Activated naive CD4-positive, alpha-beta T cell (primary cell): ENCODE results near the gene AKTIP.
"Not testable (repeated sequence)": the region's sequence is repeated elsewhere in the genome, so short reads cannot be mapped to it uniquely, and the experiment has no call there.

Experiments
- DNase-seq, 4 experiments: peaks; one replicate each; lab custom pipeline; 2025; lab: John Stamatoyannopoulos, UW

Gene AKTIP

DNA sequence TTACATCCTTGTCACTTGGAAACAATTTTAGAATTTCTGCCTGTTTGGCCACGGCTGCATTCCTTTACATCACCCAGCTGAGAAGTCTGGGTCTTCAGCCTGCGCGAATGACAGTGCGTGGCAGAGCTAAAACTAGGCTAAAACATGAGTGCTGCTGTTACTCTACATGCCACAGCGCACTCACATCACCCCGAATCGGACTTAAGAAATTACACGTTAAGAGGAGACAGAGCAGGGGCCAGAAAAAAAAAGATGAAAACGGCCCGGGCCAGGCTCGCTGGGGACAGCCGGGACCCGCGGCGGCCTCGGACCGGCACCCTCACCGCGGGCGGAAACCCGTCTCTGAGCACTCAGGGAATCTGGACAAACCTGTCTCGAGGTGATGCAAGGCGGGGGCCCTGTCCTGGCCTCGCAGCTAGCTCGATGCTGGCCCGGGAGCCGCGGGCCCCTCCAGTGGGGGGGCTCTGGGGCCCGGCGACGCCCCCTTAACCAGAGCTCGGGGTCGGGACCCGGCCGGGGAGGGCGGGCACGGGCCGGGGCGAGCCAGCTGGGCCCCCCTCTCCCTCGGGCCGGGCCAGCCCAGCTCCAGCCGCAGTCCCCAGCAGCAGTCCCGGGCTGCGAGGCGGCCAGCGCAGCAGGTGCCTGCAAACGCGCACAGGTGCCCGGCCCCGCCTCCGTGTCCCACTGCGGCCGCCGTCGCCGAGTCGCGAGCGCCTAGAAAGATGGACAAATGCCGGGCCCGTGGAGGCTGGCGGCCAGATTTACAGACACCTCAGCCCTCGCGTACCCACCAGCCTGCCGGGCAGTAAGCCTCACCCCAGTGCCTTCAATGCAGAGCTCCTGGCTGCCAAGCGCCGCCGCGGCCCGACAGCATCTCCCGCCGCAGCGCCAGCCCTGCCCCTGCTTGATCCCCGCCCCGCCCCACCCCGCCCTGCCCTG lies at the start of gene AKTIP:
Gene AKTIP (minus strand): TSS at position 879 of the 939 bp plus-strand sequence. CDS start 2,950 bp downstream, outside the sequence.
- peak in 2 of 4 experiments; percentile 36 to 76 for DNase-seq

DNA sequence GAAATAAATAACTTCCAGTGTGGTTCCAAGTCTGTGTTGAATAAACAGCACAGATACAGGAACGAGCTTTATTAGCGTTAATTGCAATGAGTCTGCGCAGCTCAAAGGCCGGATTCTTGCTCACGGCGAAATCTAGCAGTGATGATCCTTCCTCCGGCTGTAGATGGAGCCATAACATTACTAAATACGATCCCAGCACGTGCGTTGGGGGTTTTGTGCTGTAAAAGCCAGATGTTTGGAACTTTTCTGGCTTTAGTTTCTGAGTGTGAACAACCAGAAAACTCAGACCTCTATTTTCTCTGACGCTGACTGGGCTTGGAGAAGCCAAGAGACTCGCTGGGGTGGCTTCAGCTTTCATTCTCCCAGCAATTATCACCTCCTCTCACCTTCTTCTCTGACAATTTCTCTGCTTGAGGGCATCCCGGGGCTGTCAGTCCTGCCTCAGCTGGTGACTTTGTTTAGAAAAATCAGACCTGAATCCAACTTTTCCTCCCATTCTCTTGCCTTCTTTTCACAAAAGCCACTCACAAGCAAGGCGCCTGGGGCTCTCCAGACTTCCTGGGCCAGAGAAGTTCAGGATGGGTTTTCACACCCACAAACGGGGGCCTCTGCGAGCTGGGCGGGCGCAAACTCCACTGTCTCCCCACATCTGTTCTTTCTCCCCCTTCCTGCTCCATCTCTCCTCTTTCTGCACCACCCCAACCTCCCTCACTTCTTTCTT lies 47.1 kb upstream of the AKTIP start:
- peak in 2 of 4 experiments; percentile 3 to 15 for DNase-seq

DNA sequence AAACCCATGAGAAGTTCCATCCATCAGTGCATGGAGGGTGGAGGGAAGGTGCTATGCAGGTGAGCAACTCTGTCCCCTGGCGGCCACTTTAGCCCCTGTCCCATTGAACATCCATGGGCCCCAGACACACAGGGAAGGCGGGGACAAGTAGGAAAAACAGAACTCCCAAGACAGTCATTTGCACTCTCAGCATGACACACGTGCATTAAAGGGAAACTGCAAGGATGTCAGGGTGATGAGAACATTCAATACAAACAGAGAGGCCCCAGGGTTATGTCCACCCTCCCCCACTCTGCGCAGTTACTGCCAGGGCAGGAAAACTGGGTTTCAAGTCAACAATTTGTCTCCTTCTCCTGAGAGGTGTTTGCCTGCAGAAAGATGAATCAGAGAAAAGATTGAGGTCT lies 44.0 kb upstream of the AKTIP start:
- no peak for DNase-seq

DNA sequence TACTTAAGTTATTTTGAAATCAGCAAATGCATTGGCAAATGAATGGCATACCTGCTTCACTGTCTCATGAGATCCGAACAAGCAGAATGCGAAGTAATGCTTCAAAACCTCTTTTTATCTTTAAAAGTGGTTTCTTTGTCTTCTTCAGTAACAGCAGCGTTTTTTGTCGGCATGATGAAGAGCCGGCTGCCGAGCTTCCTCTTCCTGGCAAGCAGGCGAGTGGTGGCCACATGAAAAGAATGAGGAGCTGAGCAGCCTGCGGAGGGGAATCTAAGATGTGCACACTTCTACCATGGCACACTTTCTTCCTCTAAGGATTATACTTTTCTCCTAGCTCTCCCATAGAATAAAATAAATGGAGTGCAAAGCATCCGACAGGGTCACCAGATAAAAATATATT lies 42.4 kb upstream of the AKTIP start:
- peak in 2 of 4 experiments; percentile 22 to 46 for DNase-seq

DNA sequence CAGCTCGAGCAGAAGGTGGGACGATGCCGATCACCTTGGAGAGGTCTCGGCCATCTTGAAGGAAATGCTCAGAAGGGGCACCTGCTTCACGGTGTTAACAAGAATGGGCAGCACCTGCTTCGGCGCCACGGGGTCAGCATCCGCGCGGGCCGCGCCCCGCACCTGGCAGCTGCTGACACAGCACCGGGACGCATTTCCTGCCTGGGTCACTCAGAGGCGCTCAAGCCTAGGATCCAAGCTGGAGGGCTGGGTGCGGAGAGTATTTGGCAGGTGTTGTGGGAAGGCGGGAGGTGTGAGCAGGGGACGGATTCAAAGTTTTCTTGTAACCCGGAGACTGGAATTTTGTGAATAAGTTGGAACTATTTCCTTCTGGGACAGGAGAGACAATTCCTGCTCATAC lies 39.3 kb upstream of the AKTIP start:
- DNase-seq: no peak

DNA sequence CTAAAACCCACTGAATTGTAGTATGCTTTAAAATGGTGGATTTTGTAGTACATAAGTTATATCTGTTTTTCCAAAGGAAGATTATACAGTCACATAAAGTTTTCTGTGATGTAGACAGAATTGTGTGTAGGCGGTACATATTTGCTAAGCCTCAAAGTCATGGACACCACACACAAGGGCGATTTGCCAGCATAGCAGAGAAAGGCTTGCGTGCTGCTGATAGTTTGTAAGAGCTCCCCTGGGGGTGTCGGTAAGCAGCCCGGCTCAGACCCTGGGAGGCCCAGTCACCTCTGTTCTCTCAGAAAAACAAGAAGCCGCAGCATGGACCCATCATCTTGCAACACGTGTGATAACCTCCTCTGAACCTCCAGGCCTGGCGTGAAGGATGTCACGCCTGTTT lies 38.3 kb upstream of the AKTIP start:
- no peak for DNase-seq

DNA sequence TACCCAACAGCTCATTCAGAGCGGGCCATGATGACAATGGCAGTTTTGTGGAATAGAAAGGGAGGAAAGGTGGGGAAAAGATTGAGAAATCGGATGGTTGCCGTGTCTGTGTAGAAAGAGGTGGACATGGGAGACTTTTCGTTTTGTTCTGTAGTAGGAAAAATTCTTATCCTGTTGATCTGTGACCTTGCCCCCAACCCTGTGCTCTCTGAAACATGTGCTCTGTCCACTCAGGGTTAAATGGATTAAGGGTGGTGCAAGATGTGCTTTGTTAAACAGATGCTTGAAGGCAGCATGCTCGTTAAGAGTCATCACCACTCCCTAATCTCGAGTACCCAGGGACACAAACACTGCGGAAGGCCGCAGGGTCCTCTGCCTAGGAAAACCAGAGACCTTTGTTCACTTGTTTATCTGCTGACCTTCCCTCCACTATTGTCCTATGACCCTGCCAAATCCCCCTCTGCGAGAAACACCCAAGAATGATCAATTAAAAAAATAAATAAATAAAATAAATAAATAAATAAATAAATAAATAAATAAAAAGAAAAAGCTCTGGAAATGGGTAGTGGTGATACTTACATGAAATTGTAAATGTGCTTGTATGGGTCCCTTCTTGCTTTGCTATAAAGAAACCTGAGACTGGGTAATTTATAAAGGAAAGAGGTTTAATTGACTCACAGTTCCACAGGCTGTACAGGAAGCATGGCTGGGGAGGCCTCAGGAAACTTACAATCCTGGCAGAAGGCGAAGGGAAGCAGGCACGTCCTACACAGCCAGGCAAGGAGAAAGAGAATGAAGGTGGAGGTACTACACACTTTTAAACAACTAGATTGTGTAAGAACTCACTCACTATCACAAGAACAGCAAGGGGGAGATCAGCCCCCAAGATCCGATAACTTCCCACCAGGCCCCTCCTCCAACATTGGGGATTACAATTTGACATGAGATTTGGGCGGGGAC lies 37.0 kb upstream of the AKTIP start:
- not testable (repeated sequence) for DNase-seq

DNA sequence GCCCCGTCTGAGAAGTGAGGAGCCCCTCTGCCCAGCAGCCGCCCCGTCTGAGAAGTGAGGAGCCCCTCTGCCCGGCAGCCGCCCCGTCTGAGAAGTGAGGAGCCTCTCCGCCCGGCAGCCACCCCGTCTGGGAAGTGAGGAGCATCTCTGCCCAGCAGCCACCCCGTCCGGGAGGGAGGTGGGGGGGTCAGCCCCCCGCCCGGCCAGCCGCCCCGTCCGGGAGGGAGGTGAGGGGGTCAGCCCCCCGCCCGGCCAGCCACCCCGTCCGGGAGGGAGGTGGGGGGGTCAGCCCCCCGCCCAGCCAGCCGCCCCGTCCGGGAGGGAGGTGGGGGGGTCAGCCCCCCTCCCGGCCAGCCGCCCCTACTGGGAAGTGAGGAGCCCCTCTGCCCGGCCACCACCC lies 36.3 kb upstream of the AKTIP start:
- not testable (repeated sequence) for DNase-seq

DNA sequence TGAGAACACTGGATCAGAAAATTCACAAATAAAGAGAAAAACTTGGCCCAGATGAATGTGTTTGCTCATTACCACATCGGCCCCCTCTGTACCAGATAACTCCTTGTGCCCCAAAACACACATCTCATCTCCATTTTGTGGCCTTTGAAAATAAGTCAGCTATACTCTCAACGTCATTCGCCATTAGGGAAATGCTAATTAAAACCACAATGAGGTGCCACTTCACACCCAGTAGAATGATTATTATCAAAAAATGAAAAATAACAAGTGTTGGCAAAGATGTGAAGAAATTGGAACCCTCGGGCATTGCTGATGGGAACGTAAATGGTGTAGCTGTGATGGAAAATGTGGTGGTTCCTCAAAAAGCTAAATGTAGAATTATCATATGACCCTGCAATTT lies 34.6 kb upstream of the AKTIP start:
- no peak for DNase-seq

DNA sequence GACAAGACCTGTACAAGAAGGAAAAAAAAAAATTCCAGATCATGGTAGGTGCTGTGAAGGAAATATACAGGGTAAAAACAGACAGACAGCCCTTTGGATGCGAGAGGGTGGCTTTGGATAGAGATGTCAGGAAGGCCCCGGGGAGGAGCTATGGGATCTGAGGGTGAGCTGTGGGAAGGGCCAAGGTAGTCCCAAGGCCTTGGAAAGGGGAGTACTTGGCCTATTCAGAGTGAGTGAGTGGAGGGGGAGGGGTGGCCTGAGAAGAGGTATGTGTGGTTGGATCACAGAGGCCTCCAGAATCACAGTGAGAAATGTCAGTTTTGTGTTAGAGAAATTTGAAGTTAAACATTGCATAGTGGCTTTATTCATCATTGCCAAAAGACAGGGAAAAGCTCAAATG lies 31.2 kb upstream of the AKTIP start:
- no peak for DNase-seq

DNA sequence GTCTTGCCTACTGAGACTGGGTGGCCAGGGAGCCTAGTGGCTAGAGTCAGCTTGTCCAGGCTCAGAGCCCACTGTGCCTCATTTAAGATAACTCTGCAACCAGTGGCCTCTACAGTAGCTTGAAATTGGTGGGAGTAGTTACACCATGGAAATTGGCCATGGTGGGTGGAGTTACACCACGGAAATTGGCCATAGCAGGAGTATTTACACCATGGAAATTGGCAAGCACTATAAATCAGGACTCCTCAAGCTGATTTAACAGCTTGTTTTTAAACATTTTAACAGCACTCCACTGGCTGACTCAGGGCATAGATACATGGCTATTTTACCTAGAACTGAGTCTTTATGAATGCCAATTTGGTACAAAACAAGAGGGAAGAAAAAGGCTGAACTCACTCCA lies 27.7 kb upstream of the AKTIP start:
- DNase-seq: no peak

DNA sequence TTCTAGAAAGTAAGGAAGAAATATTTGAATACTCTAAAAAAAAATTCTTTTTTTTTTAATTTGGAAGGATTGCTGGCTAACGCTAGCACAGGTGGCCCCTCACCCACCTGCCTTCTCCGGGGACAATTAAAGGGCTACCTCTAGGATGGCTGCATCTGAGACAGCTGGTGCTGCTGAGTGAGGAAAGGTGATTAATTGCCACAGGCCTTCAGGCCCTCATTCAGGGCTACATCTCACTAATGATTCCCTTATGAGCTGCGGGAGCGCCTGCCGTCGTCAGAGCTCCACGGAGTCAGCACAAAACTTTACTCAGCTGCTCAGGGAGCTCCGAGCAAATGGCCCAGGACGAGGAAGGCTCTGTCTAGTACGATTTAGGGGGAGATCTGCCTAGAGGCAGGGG lies 27.0 kb upstream of the AKTIP start:
- no peak for DNase-seq

DNA sequence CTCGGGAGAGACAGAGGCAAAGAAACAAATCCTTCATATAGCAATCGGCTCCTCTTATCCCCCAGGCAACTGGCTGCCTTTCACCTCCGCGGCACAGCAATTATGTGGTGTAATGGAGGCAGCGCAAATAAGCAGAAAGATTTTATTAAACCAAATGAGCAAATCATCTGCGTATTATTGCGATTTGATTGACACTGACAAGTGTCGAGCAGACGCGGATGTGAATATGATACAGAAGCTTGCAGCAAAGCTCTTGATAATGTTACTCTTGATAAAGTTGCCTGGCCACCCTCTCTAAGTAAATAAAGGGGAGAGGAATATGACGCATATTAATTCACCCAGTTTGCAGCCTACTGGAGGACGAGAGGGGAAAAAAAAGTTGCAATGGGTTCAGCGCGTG lies 26.5 kb upstream of the AKTIP start:
- no peak for DNase-seq

DNA sequence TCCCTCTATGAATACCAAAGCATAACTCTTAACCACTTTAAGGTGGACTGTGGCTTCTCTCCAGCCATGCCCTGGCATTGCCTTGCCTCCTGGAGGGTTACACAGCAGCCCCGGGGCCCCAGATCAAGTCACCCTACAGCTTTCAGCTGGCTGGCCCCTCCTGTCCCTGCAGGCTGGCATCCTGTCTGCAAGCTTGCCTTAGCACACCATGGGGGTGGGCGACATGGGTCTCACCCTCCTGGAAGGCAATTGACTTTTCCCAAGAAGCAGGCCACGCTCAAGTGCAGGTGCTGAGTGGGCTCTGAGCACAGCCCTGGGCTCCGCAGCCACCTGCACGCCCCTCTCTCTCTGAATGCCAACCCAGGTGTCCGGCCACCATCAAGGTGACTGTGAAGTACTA lies 25.8 kb upstream of the AKTIP start:
- DNase-seq: no peak

DNA sequence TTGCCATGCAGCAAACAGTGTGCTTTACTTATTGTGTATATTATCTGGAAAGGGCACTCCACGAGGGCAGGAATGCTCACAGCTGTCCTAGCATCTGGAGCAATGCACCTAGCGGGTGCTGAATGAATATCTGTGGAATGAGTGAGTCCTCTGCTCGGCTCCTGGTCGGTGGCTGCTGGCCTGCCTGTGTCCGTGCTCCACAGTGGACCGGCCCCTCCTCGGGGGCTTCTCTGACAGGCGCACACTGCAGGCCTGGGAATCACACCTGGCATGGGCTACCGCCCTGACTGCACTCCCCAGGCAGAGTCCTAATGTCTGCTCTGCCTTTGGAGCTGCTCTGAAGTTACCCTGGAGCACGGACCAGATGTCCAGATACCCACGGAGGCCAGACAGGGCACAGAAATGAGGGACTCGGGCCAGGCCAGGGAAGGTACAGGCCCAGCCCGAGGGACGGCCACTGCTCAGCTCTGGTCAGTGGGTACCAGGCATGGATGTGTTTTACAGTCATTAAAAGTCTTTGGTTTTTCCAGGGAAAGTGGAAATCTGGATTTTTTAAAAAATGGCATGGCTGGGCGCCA lies 21.1 kb upstream of the AKTIP start:
- no peak for DNase-seq

DNA sequence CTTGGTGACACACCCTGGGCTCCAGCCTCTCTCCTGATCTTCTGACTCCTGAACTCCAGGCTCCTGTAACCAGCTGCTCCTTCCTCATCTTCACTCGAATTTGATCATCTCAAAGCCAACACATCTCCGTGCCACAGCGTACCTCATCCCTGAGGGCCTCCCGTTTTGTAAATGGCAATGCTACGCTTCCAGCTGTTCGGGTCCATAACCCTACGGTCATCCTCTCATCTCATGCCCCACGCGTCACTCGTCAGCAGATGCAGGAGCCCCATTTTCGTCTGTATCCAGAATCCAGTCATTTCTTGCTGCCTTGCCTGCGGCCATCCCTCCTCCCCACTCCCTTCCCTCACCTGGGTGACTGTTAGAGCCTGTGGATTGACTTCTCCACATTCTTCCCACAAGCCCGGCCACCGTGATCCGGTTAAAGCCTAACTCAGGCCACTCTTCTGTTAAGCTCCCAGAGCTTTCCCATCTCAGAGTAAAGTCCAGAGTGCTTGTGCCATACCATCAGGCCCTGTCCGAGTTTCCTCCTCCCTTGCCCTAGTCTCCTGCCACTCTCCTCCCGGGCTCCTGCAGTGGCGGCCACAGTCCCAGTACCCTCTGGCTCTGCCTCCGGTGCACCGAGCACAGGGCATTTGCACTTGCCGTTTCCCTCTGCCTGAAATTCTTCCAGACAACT lies 20.3 kb upstream of the AKTIP start:
- no peak for DNase-seq

DNA sequence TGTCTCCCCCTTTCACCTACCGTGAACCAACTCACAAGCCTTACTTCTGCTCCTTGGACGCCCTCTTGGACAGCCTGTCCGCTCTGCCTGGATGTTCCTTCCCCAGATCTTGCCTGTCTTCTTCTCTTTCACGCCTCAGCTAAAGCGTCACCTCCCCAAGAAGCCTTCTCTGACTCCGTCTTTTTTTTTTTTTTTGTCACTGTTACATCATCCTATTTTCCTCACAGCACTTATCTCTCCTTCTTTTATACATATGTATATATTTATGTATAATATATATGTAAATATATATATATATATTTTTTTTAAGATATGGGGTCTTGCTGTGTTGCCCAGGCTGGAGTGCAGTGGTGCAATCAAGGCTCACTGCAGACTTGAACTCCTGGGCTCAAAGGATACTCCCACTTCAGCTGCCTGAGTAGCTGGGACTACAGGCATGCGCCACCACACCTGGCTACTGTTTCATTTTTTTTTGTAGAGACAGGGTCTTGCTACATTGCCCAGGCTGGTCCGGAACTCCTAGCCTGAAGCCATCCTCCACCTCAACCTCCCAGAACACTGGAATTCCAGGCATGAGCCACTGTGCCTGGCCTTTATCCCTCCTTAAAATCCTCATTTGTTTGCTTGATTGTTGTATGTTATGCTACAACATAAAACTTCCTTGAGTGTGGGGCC lies 16.5 kb upstream of the AKTIP start:
- DNase-seq: no peak

DNA sequence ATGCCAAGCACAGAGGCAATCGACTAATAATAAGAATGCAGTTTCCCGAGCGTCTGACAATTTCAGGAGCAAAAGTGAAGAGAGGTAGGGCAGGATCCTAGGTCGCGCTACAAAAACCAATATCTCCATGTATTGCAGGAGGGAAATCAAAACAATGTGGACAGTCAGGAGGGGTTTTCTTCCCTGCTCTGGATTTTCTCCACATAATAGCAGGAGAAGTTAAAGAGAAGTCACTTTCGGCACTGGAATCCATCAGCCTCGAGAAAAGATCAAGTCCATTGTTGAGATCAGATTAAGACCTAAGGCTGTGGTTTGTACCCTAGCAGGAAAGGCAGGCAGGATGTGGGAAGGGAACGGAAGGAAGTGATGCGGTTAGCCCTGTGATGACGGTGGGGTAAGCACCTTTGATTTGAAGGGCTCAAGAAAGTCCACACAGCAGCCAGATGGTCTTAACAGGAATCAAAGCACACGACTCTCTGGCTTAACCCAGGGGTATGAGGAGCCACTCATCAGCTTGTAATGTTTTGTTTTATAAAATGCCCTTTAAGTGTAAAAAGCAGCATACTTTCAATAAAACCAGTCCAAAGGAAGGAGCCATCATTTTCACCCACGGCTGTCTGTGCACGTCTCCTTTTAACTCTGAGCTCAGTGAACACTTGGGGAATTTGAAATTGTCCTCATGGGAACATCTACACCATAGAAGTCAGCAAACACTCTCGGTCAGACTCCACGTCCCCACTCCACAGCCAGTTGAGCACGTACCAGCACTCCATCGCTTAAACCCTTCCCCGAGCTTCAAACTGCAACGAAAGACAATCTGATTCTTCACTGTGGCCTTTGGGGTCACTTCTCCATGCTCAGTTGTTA lies 15.8 kb upstream of the AKTIP start:
- DNase-seq: peak in 2 of 4 experiments; percentile 39 to 41

DNA sequence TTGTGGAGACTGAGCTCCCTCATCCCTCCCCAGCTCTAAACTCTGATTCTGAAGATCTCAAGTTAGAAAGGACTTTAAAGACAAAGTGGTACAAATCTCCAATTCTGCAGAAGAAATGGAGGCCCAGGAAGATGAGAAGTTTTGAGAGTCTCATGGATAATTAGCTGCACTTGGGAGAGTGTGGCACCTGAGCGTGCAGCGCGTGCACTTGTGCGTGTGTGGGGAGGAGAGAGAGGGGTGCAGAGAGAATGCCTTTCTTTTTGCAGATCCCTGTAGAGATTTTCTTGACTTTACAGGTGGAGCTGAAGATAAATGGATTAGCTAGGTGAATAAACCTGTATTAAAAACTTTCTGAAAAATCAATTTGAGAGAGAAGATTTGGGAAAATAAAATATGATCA lies 14.8 kb upstream of the AKTIP start:
- no peak for DNase-seq
